Coronary artery (tissue), 2 donors: ENCODE results near the gene TMEM53.

ENCODE experiments used
- DNase-seq: peaks from one replicate; pipeline ENCODE4 v3.0.0-alpha.2; 2017; ENCODE audit warnings: low spot score
- H3K27ac ChIP-seq, 2 donors: fragments of 200-600 bp; sonication (generic); one replicate each; pipeline ENCODE4 v1.5.1; 2016 to 2019
- H3K4me3 ChIP-seq: fragments of 200-600 bp; sonication (generic); 2 replicates; pipeline ENCODE4 v1.5.1; 2016; ENCODE audit warnings: mild to moderate bottlenecking, moderate library complexity
- TF ChIP-seq, protein P1 (sequence below): fragments of 200-600 bp; sonication (generic); IDR thresholded peaks from one replicate; pipeline ENCODE4 v1.5.1; 2019; ENCODE audit warnings: antibody characterized with exemption

Gene TMEM53

DNA sequence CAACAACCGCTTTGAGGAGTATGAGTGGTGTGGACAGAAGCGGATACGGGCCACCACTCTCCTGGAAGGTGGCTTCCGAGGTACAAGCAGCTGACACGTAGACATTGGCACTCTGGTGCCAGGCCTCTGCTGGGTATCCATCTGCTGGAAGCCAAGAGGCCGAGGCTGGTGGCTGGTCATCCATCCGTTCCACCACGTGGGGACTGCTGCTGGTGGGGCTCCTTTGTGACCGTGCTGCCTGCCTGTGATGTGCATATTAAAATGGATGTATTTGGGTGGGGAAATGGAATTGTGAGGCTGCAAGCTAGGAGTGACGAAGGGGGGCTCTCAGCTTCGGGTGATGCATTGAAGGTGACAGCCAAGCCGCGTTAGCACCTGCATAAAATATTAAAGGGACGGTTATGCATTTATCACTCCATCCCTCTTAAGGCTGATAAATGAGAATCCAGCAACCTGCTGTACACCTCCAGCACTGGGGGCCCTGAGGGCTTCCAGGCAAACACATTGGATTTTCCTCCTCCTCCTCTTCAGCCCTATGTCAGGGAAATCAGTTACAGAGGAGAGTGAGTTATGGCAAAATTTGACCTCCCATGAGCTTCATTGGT, 38.1 kb downstream of the TMEM53 start:
- DNase-seq: no peak
- H3K4me3 ChIP-seq: no peak overlapping the region
- H3K27ac ChIP-seq: no peak overlapping the region
- TF ChIP-seq, protein P1, sequence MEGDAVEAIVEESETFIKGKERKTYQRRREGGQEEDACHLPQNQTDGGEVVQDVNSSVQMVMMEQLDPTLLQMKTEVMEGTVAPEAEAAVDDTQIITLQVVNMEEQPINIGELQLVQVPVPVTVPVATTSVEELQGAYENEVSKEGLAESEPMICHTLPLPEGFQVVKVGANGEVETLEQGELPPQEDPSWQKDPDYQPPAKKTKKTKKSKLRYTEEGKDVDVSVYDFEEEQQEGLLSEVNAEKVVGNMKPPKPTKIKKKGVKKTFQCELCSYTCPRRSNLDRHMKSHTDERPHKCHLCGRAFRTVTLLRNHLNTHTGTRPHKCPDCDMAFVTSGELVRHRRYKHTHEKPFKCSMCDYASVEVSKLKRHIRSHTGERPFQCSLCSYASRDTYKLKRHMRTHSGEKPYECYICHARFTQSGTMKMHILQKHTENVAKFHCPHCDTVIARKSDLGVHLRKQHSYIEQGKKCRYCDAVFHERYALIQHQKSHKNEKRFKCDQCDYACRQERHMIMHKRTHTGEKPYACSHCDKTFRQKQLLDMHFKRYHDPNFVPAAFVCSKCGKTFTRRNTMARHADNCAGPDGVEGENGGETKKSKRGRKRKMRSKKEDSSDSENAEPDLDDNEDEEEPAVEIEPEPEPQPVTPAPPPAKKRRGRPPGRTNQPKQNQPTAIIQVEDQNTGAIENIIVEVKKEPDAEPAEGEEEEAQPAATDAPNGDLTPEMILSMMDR: no peak

DNA sequence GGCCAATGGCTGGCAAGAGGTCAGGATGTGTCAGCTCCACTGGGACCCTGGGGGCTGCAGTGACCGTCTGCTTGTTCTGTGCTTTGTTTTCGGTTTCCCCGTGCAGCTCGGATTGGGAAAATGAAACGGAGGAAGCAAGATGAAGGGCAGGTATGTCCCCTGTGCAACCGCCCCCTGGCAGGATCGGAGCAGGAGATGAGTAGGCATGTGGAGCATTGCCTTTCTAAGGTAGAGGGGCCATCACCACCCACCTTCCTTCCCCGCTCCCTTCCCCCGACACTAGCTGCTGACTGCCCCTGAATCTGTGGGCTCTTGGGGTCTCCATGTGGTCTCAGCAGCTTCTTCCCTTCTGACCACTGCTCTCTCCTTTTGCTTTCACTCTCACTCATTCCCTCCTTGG, 38.8 kb downstream of the TMEM53 start:
- DNase-seq: no peak
- Histone ChIP-seq H3K4me3 (no peak overlapping the region), H3K27ac (no peak overlapping the region)
- TF ChIP-seq, protein P1: no peak

DNA sequence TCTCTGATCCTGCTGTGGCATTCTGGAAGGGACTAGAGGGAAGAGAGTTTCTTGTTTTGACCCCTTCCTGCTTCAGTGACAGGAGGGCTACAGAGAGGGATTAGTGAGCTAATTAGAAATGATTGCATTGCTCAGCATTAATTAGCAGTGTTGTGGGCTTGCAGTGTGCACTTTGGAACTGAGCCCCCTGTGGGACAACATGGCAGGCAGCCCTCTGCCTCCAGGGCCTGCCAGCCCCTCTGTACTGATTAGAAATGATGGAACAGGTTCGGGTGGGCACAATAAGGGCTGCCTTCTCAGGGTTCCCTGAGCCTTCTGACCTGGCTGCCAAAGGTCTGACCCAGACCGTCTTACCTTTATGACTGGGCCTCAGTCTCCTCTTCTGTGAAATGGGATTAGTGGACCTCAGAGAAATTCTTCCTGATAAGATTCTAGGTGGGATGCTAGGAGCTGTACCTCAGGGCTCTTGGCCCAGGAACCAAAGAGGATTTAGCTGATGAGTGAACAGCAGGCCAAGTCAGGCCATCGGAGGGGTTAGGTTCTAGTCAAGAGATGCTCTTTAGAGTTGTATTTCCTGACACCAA, 39.6 kb downstream of the TMEM53 start:
- H3K27ac ChIP-seq: no peak overlapping the region
- TF ChIP-seq, protein P1: no peak
- H3K4me3 ChIP-seq: no peak overlapping the region
- DNase-seq: no peak

DNA sequence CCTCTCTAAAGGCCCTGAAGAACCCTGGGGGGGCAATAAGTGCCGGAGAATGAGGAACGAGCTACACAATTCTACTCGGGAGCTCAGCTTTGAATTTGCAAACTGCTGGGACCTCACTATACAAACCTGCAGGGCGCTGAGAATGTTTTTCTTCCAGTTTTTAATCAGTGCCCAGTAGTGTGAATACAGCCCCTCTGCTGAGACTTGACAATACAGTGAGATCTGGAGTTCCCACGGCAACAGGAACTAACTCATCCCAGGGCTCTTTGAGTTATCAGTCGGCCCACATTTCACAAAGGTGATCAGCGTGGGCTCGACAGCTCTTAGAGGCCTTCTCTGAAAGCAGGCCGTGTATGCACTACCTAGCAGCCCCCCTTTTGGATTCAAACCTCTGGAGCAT, 41.7 kb downstream of the TMEM53 start:
- DNase-seq: no peak
- peak overlapping the region; percentile 91 to 92 for H3K27ac ChIP-seq
- peak overlapping the region; percentile 89 for H3K4me3 ChIP-seq
- TF ChIP-seq, protein P1: no peak

DNA sequence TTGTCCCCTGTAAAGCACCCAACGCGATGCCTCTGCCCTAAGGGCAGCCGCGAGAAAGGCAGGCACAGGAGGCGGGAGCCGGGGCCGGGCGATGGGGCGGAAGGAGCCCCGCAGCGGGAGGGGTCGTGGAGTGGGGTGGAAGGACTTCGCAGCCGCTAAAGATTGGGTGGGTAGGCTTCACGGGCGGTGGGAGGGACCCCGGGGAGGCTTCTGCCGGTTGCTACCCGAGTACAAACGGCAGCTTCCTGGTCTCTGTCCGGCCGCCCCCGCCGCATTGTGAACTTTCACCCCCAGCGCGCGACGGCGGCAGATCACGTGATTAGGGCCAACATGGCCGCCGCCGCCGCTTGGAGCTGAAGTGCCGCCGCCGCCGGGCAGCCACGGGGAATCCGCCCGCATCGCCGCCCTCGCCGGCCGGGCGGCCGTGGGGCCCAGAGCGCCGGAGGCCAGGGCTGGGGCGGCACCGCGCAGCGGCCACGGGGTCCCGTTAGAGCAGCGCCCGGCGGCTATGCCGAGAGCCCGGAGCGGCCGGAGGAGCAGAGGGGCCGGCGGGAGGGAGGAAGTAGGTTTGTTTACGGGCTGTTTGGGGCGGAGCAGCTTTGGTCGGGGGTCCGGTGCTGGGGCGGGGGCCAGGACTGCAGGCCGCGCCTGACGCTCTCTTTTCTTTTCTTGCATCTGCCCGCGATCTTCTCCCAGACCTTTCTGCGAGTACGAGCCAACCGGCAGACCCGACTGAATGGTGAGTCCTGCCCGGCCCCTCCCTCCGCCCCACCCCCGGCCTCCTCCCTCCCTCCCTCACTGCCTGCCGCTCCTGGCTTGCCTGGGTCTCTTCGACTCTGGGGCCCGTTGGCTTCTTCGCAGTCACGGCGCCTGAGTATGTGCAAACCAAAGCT, 42.4 kb downstream of the TMEM53 start:
- TF ChIP-seq, protein P1: no peak
- H3K27ac ChIP-seq: peak overlapping the region; percentile 91 to 92
- DNase-seq: peak; percentile 93
- H3K4me3 ChIP-seq: peak overlapping the region; percentile 89

DNA sequence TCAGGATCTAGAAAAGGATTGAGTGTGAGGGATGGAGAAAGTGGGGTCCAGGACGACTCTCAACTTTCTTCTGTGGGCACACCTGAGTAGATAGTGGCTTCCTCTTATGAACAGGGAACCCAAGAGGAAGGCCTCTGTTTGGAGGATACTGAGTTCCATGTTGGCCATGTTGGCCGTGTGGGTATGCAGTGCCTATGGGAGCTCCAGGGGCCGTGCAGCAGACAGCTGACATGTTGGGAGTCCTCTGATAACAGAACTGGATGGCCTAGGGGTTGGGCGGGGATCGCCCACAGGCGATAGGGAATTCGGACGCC, 43.0 kb downstream of the TMEM53 start:
- H3K27ac ChIP-seq: peak overlapping the region; percentile 91 to 92
- no peak for DNase-seq
- TF ChIP-seq, protein P1: no peak
- peak overlapping the region; percentile 89 for H3K4me3 ChIP-seq
